ENCODE data around the gene UBXN11.

The UBXN11 gene, protein sequence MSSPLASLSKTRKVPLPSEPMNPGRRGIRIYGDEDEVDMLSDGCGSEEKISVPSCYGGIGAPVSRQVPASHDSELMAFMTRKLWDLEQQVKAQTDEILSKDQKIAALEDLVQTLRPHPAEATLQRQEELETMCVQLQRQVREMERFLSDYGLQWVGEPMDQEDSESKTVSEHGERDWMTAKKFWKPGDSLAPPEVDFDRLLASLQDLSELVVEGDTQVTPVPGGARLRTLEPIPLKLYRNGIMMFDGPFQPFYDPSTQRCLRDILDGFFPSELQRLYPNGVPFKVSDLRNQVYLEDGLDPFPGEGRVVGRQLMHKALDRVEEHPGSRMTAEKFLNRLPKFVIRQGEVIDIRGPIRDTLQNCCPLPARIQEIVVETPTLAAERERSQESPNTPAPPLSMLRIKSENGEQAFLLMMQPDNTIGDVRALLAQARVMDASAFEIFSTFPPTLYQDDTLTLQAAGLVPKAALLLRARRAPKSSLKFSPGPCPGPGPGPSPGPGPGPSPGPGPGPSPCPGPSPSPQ

DNA sequence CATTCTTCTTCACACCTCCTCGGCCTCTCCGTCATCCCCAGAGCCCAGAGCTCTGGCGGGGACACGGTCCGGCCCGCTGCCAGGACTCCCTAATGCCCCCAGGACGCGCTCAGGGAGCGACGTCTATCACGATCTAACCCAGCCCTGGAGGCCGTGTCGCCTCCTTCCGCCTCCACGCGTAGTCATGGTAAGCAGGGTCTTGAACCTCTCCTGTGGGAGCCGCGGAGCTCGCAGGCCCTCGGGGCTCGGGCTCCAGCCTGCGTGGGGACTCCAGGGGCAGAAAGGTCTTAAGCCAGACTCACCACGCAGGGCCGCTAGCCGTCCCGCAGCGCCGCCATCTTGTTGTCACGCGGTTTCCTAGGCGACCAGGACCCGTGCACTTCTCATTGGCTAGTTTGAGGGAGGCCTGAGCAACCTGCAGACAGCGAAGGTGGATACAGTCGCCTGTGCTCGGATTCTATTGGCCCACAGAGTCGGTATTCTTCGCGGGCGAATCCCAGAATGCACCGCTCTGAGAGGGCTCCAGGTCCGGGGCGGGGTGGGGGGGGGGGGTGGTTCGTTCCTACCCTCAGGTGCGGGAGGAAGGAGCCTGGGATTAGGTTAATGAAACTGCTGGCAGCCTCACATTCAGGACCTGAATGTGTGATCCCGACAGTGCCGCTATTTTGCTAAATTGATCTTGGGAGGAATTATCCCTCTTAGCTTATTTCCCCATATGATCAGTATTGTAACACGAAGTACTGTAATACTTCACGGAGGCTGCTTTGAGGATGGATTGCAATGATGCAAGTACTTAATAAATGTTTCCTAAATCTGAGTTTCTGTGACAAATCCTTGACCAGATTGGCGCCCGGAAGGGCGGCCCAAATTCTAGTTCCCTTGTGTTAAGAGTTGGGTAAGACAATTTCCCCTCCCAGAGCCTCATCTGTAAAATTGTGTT, at the start of gene UBXN11:
Gene UBXN11 (minus strand): TSS at position 347 of the 940 bp plus-strand sequence. CDS start 3,753 bp downstream, outside the sequence.
- peak; percentile 76 to 77 for DNase-seq (ENCODE audit: low read depth in 2 of 2)

DNA sequence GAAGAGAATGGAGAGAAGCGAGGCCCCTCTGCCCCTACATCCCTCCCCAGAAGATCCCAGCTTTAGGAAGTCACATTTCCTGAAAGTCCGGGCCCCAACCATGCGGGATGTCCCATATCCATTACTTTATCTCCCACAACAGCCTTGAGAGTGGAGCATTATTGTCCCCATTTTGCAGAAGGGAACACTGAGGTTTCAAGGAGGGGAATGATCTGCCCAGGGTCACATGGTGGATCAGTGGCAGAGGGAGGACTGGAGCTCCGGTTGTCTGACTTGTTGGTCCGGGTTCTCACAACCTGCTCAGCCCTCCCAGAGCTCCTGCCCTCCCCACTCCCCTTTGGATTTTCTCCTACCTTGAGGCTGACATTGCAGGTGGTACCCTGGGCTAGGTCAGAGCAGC, 49.7 kb upstream of the UBXN11 start:
- no peak for DNase-seq (ENCODE audit: low read depth in 2 of 2)

DNA sequence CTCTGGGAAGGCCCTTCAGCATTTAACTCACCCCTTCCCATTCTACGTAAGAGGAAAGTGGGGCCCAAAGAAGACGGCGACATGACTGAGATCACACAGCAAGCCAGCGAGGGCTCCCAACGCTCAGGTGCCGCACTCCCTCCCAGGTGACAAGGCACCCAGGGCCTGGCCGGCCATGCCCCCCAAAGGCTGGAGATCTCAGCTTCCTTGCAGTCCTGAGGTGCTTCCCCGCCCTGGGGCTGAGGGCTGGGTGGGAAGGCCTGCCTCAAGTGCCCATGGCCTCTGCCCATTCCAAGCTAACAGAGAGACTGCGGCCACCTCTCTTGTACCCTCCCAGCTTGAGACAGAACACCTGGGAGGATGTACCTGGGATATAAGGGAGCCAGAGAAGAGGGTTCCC, 48.5 kb upstream of the UBXN11 start:
- no peak for DNase-seq (ENCODE audit: low read depth in 2 of 2)

DNA sequence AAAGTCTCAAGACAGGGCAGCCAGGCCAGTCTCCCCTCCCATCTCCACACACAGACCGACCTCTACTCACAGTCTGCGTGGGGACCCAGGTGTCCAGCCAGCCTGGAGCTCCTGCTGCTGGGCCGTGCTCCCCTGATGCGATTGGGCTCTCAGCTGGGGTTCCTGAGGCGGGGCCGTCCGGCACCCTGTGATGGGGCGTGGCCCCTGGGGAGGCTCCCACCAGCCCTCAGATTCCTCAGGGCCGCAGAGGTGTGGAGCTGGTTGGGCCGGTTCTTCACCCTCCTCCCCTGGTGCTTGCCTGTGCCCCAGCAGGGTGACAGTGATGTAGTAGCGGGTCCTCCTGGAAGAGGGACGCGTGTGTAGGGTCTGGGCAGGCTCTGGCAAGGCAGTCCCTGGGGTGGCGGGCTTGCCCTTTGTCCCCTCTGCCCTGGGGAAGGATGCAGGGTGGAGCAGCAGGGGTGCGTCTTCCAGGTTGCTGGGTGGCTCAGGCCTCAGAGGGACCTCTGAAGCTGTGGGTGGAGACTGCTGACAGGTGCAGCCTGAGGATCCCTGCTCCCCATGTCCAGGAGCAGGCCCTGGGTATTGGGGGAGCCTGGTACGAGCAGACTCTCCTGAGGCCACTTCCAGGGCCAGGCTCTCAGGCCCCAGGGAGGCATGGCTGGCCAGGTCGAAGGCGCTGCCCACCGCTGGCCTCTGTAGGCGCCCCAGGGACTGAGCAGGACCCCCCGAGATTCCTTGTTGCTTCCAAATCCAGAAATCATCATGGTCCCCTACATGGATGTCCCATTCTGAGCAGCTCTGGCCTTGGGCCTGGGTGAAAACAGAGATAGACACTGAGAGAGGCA, 47.8 kb upstream of the UBXN11 start, which contains the start of gene CRYBG2:
Gene CRYBG2 (minus strand): TSS at position 155 of the 845 bp plus-strand sequence. CDS start 7,473 bp downstream, outside the sequence.
- DNase-seq (ENCODE audit: low read depth in 2 of 2), result no peak

DNA sequence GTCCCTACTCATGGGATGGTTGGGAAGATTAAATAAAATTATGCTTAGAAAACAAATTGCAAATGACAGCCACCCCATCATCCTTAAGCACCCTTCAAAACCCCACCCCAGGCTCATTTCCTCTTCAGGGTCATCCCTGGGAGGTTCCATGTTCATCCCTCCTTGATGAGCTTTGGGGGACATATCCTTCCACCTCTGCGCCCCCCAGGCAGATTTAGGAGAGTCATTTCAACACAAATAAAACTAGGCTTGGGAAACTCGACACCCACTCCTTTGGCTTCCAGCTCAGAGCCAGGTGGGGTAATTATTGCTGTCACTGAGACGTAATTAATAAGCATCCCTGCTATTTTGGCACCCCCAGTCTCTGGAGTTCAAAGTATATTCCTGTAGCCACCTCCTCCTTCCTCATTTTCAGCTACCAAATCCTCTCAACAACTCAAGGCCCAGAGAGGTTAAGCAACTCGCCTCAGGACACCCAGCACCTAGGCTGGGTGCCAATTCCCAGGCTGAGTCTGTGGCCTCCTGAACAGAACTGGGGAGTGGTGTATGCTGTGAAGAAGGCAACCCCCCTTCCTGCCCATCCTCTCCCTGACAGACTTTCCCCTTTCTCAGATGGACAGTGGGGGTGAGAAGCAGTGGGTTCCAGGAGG, 46.9 kb upstream of the UBXN11 start:
- no peak for DNase-seq (ENCODE audit: low read depth in 2 of 2)

DNA sequence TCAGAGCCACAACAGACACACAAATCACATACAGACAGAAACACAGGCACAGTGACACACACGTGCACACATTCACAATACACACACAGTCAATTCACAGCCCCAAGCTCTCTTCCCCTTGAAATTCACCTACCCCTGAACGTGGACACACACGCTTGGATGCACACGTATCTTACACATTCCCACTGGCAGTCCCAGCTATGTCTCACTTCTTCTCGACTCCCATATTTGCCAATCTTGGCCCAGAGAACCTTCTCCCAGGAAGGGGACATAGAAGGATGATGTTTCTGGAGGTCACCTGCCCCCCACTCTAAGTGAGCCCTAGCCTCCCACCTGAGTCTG, 45.9 kb upstream of the UBXN11 start:
- DNase-seq (ENCODE audit: low read depth in 2 of 2), result no peak

DNA sequence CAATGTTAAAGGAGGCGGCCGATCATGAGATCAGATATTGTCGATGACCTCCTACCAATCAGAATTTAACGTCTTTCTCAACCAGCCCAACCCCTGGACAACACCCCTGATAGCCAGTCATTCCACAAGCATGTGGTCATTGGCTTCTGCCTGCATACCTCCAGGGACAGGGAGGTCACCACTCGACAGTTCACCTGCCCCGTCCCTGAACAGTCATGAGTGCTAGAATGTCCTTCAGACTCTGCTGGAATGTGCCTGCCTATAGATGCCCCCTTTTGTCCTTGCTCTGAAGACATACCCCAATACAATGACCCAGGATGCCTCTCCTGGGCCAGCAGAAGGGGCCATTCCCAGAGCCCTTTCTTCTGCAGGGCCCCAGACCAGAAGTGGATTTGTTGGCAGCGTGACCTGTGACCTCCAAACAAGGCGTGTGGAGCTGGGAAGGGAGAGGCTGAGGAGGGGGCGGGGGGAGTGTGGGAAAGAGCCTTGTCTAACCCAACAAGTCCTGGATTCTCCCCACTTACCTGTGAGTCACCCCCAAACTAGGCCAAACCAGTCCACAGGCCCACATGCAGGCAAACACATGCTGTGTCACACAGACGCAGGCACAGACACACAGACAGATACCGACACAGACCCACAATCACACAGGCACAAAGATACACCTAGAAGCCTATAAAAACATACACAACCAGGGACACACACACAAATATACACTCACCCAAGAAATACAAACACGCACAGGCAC, 45.3 kb upstream of the UBXN11 start:
- DNase-seq (ENCODE audit: low read depth in 2 of 2), result no peak

DNA sequence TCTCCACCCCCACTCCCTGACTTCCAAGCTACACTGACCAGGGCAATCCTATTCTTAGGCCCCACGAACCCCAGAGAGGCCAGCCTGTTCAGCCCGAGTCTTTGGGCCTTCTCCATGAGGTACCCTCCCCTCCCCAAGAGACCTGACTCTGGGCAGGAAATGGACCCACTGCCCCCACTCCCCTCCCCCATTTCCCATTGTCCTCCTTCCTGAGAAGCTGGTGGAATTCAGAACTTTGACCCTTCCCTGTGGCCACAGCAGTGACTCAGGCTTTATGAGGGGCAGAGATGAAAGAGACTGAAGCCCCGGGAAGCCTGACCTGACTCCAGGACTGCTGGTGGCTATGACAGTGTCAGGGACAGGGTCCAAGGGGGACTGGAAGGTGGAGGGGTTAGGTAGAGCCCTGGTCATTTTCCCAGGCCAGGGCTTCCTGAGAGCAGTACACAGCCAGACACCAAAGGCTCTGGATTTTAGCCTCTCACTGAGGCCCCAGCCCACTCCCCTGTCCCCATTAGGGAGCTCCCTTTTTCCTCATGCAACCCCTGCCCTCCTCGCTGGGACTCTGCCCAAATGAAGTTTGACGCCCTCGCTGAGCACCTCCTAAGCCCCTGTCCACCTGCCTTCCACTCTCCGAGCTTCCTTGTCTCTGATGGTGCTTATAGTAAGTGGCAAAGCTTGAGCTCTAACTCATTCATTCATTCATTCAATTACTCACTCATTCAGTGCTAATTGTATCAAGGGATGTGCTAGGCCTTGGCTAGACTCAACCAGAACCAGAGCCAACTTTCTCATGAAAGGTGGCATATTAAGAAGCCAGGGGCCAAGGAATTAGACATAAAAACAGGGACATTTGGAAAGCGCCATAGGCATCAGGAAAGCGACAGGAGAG, 44.5 kb upstream of the UBXN11 start:
- DNase-seq (ENCODE audit: low read depth in 2 of 2), result no peak

DNA sequence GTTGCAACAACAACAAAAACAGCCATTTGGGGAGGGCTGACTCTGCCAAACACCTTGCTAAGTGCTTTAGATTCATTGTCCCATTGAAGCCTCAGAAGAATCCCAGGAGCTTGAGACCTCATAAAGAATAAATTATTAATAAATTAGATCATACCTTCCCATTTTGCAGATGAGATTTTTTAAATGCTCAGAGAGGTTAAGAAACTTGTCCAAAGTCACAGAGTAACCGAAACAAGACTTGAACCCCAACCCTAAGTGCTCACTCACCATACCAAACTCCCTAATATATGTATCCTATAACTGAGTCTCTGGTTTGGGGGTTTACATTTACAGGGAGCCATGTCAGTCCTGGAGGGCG, 43.9 kb upstream of the UBXN11 start:
- DNase-seq (ENCODE audit: low read depth in 2 of 2), result no peak

DNA sequence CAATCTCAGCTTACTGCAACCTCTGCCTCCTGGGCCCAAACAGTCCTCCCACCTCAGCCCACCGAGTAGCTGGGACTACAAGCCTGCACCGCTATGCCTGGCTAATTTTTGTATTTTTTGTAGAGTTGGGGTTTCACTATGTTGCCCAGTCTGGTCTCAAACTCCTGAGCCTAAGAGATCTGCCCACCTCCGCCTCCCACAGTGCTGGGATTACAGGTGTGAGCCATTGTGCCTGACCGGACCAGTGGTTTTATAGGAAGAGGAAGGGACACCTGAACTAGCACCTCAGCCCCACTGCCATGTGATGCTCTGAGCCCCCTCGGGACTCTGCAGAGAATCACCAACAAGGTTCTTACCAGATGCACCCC, 43.4 kb upstream of the UBXN11 start:
- DNase-seq (ENCODE audit: low read depth in 2 of 2), result no peak

DNA sequence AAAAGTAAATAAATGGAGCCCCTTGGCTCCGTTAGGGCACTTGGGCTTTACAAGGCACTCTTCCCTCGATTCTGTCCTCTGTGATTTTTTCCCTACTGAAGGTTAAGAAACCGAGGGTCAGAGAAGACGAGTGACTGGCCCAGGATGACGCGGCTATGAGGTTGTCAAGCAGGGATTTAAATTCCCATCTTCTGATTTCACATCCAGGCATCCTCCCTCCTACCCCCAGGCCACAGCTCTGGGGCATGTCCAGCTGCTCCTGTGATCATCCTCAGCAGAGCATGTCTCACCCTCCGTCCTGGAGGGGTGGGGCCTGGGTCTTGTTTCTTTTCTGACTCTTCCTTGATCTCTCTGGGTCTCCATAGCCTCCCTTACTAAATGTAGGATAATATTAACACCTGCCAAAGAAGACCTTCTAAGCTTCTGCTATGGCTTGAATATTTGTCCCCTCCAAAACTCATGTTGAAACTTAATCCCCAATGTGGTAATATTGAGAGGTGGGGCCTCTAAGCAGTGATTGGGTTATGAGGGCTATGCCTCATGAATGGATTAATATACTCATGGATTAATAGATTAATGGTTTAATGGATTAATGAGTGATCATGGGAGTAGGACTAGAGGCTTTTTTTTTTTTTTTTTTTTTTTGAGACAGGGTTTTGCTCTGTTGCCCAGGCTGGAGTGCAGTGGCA, 42.9 kb upstream of the UBXN11 start:
- no peak for DNase-seq (ENCODE audit: low read depth in 2 of 2)

DNA sequence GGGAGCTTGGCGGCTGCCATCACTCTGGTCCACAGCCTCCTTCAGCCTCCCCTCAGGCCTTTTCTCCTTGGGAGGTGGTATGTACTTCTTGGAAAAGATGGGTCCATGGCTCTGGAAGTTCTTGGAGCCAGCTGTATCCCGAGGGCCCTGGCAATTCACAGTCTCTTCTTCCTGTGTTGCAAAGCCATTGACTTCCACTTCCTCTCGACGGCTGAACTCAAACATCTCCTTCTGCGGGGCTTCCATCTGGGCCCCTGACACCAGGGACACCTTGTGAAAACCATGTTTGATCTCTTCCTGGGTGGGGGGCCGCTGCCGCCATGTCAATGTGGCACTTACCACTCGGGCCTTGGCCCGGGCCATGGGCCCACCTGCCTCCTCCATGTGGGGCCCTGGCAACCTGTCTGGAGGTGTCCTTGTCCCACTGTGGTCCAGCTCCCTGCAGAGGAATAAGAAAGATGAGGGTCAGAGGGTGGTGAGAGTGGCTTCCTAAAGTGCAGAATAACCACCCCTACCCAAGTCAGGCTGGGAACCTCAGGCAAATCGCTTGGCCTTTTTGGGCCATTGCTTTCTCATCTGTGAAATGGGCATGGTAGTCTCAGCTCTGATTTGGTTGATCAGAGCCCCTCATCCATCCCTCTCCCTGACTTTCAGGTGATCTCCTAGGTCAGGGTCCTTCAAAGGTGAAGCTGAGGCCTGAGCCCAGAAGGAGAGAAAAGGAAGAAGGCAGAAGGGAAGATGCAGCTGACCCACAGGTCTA, 40.0 kb upstream of the UBXN11 start:
- DNase-seq (ENCODE audit: low read depth in 2 of 2), result no peak

DNA sequence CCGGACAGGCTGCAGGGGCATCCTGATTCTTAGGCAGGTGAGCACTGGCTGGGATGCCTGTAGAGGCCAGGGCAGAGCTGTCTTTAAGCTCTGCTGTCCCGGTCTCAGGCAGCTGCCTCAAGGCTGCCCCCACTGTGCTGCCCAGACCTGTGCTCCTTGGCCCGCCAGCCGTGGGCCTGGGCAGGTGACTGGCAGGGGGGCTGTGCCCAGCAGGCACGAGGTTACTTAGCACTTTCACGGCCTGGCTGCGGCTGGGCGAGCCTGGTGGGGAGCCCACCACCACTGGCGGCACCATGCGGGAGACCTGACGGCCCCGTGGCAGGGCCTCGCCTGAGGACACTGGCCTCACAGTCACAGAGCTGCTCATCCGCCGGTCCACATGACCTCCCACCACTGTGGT, 39.3 kb upstream of the UBXN11 start:
- no peak for DNase-seq (ENCODE audit: low read depth in 2 of 2)

DNA sequence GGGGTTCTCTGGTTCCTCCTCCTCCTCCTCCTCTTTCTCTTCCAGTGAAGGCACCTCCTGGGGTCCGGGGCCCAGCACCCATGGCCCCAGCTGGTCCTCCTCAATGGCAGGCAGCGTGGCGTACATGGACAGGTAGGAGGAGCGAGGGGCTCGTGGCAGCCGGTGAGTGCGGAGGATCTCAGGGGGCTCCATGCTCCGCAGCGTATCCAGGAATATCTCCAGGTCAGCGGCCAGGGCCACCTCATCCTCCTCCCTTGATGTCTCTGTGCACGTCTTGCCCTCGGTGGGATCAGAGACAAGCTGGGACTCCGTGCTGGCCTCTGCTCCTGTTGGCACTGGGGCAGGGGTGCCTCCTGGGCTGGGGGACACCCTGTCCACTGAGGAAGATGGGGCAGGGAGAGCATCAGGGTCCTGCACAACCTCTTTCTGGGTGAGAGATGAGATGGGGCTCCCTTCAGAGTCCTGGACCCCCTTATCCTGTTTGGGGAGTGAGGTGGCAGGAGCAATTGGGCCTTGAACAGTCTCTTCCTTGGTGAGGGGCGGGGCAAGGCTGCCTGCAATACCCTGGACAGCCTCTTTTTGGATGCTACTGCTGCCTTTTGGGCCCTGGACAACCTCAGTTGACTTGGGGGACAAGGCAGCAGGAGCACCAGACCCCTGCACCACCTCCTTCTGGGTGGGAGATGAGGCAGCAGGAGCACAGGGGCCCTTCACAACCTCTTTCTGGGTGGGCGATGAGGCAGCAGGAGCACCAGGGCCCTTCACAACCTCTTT, 37.9 kb upstream of the UBXN11 start:
- DNase-seq (ENCODE audit: low read depth in 2 of 2), result no peak

DNA sequence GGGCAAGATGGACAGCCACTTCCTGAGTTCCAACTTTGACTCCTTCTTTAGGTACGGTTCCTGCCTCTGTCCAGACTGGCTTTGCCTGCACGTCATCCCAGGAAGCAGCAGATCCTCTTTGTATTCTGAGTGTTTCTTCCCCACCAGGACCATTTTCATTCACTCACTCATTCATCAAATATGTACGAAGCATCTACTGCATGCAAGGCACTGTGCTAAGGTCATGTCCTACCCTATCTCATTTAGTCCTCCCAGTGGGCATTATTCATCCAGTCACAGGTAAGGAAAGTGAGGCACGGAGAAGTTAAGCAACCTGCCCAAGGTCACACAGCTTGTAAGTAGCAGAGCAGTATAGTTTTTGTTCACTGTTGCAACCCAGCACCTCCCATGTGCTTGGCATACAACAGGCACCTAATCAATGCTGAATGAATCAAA, 33.6 kb upstream of the UBXN11 start:
- DNase-seq (ENCODE audit: low read depth in 2 of 2), result no peak

DNA sequence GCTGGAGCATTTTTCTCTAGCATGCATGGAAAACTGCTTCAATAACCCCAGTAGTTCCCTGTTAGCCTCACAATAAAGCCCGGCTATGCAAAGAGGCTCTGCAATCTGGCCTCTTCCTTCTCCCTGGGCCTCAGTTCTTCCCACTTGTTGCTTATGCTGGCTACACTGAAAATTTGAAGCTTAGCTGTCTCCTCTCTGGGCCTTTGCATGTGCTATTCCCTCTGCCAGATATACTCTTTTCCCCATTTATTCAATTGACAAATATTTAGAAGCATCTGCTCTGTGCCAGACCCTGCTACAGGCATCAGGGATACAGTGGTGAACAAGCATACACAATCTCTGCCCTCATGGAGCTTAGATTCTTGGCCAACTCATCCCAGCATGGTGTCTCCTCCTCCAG, 32.2 kb upstream of the UBXN11 start:
- DNase-seq (ENCODE audit: low read depth in 2 of 2), result no peak

DNA sequence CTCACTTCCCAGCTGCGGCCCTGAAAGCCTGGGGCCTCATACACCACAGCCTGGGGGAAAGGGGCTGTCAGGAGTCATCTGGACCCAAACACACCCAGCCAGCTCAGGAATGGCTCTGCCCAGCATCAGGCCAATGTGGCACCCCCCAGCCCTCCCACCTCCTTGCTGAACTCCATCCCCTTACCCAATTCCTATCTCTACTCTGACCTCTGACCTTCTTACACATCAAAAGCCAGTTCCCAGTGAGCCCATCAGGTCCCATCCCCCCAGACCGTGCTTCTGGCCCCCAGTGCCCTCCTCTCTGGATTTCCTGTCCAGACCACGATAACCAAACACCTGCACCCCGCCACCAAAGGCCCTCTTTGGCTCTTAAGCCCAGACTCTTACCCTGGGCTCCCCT, 31.2 kb upstream of the UBXN11 start:
- no peak for DNase-seq (ENCODE audit: low read depth in 2 of 2)
